ENCODE results near the gene ERFE. TPM values are rescaled to one million over a fixed set of nuclear protein-coding genes. Genes with fewer than 3 reads are reported as not detected.

ERFE gene
- total and polyA plus RNA-seq, 2 donors (not counting 3 experiments of a cell fraction or from before 2014, with no cell fraction given): 0.65 to 1.2 TPM

- no peak for TF ChIP-seq POLR2AphosphoS5 (IDR thresholded peaks at IDR 0.05; ENCODE audit: insufficient read depth, low read depth, low read length)
- no peak for TF ChIP-seq EZH2 (IDR thresholded peaks at IDR 0.05; ENCODE audit: borderline replicate concordance, low read depth, low read length, severe bottlenecking)
- no peak for TF ChIP-seq MAX (IDR thresholded peaks at IDR 0.05; ENCODE audit: insufficient read depth, insufficient read length)
- TF ChIP-seq CTCF (IDR thresholded peaks at IDR 0.05; ENCODE audit: extremely low read depth in 1 of 2, insufficient read depth in 1 of 2, low read depth in 1 of 2, low read length in 2 of 2): no peak
- TF ChIP-seq GATA2 (IDR thresholded peaks at IDR 0.05; ENCODE audit: insufficient read depth, insufficient read length, low read depth, low read length): no peak
- TF ChIP-seq FOS (IDR thresholded peaks at IDR 0.05; ENCODE audit: borderline replicate concordance, insufficient read depth, low read length): no peak
- no peak for TF ChIP-seq MYC (IDR thresholded peaks at IDR 0.05; ENCODE audit: low read depth, low read length)
- no peak for TF ChIP-seq POLR2A (IDR thresholded peaks at IDR 0.05; ENCODE audit: low read depth, low read length)
- TF ChIP-seq JUN (IDR thresholded peaks at IDR 0.05; ENCODE audit: borderline replicate concordance, insufficient read depth, insufficient read length, low read depth): no peak
- no peaks in the 10 kb centered on the region for H4K20me1 ChIP-seq (replicated peaks; ENCODE audit: control insufficient read depth, extremely low read depth, insufficient read depth, low read length)
- no peaks in the 10 kb centered on the region for H3K79me2 ChIP-seq (ENCODE audit: control insufficient read depth, insufficient read depth, low read length)
- H3K9ac ChIP-seq (replicated peaks; ENCODE audit: extremely low read depth, insufficient read depth, low read length): no peak overlapping the region
- no peaks in the 10 kb centered on the region for H3K4me1 ChIP-seq (ENCODE audit: control insufficient read depth, extremely low read depth, insufficient read depth, low read length)
- no peaks in the 10 kb centered on the region for H3K9me3 ChIP-seq (replicated peaks; ENCODE audit: control insufficient read depth, insufficient read depth, low read length)
- no peak for DNase-seq (ENCODE audit: low read depth, low spot score)
- intact Hi-C loops (cut with micrococcal nuclease): no loop called here
- no peak overlapping the region for H3K27ac ChIP-seq (ENCODE audit: insufficient read depth, low read depth, low read length)
- H3K9me1 ChIP-seq (replicated peaks; ENCODE audit: control insufficient read depth, extremely low read depth, insufficient read depth, low read length): no peaks in the 10 kb centered on the region
- CTCF ChIA-PET: no interaction called here
- POLR2A ChIA-PET: no interaction called here
- H2AFZ ChIP-seq (ENCODE audit: low read depth, low read length): no peak overlapping the region
- BruUV-seq (replicated peaks): no TSS peak
- H3K27me3 ChIP-seq (ENCODE audit: control insufficient read depth in 2 of 2, insufficient read depth in 2 of 2, low read length in 2 of 2): no peaks in the 10 kb centered on the region
- dilution Hi-C loops (cut with MboI; ENCODE audit: extremely low pct_ligation_motif_present, low sequenced_read_pairs): no loop called here
- no peak overlapping the region for H3K4me2 ChIP-seq (ENCODE audit: insufficient read depth, low read length)
- no peak overlapping the region for H3K4me3 ChIP-seq (replicated peaks in 1 of 3; ENCODE audit: insufficient read depth in 1 of 3, low read depth in 1 of 3, low read length in 3 of 3)
- H3K36me3 ChIP-seq (ENCODE audit: control insufficient read depth in 2 of 2, extremely low read depth in 1 of 2, insufficient read depth in 2 of 2, low read length in 2 of 2): no peaks in the 10 kb centered on the region
- FAIRE-seq: no peak
Measured at GRCh38 chr2:238129166-238130010, 29.4 kb upstream of the ERFE start.

Measured in endothelial cell of umbilical vein (primary cell).